Activated CD4-positive, alpha-beta T cell treated with anti-CD3 and anti-CD28 coated beads, Interleukin-2, amount 10 ng/mL, durations not matched to agents 24 days and 14 days (primary cell): Measurements from ENCODE around the gene UBE2D4. TPM values are rescaled to one million over a fixed set of nuclear protein-coding genes. Genes with fewer than 3 reads are reported as not detected.
"Not testable (repeated sequence)": the region's sequence is repeated elsewhere in the genome, so short reads cannot be mapped to it uniquely, and the experiment has no call there.

Experiments
- DNase-seq: peaks from one replicate; pipeline ENCODE4 v3.0.0; 2022
- H3K27ac Mint-ChIP-seq: one replicate; pipeline ENCODE4 v1.8.0; 2022; ENCODE audit warnings: mild to moderate bottlenecking, mixed read lengths
- H3K27me3 Mint-ChIP-seq: one replicate; pipeline ENCODE4 v1.8.0; 2022; ENCODE audit warnings: mixed read lengths
- H3K36me3 Mint-ChIP-seq: one replicate; pipeline ENCODE4 v1.8.0; 2022; ENCODE audit warnings: low read depth, mild to moderate bottlenecking, mixed read lengths
- H3K4me1 Mint-ChIP-seq: one replicate; pipeline ENCODE4 v1.8.0; 2021; ENCODE audit warnings: mixed read lengths
- H3K4me3 Mint-ChIP-seq: one replicate; pipeline ENCODE4 v1.8.0; 2022; ENCODE audit warnings: mild to moderate bottlenecking, moderate library complexity, mixed read lengths
- H3K9me3 Mint-ChIP-seq: one replicate; pipeline ENCODE4 v1.8.0; 2021; ENCODE audit warnings: mixed read lengths
- intact Hi-C: fragments of 100-400 bp; cut with micrococcal nuclease; formaldehyde crosslinking; loops from one replicate; pipeline ENCODE4 v1.15.1; 2023
- total RNA-seq: library from RNA; stranded (reverse); gene quantifications from 2 replicates; pipeline ENCODE4 v1.2.3, GENCODE V29; 2022

Gene UBE2D4
- total RNA-seq, 1 donor from 2014 or later, result 17.2 TPM

- H3K4me3 Mint-ChIP-seq, H3K27ac Mint-ChIP-seq, H3K27me3 Mint-ChIP-seq, intact Hi-C loops, H3K4me1 Mint-ChIP-seq, H3K36me3 Mint-ChIP-seq, H3K9me3 Mint-ChIP-seq, DNase-seq: not testable (repeated sequence)
Observed at GRCh38 chr7:43966392-43966791, 40.2 kb downstream of the UBE2D4 start.

- intact Hi-C loops, DNase-seq, H3K9me3 Mint-ChIP-seq, H3K4me3 Mint-ChIP-seq, H3K27ac Mint-ChIP-seq, H3K36me3 Mint-ChIP-seq, H3K27me3 Mint-ChIP-seq, H3K4me1 Mint-ChIP-seq: not testable (repeated sequence)
Observed at GRCh38 chr7:43968172-43969040, 42.2 kb downstream of the UBE2D4 start.

GRCh38 chr7:43969586-43969985 lies 43.4 kb downstream of the UBE2D4 start:
- intact Hi-C loops, H3K27me3 Mint-ChIP-seq, H3K4me1 Mint-ChIP-seq, DNase-seq, H3K4me3 Mint-ChIP-seq, H3K27ac Mint-ChIP-seq, H3K9me3 Mint-ChIP-seq, H3K36me3 Mint-ChIP-seq: not testable (repeated sequence)

GRCh38 chr7:43970698-43971097 lies 44.5 kb downstream of the UBE2D4 start:
- DNase-seq, H3K27me3 Mint-ChIP-seq, H3K36me3 Mint-ChIP-seq, H3K4me3 Mint-ChIP-seq, H3K27ac Mint-ChIP-seq, H3K9me3 Mint-ChIP-seq, intact Hi-C loops, H3K4me1 Mint-ChIP-seq: not testable (repeated sequence)

GRCh38 chr7:43974033-43974573 lies 47.9 kb downstream of the UBE2D4 start:
- H3K9me3 Mint-ChIP-seq, H3K27me3 Mint-ChIP-seq, DNase-seq, H3K36me3 Mint-ChIP-seq, H3K4me1 Mint-ChIP-seq, intact Hi-C loops, H3K4me3 Mint-ChIP-seq, H3K27ac Mint-ChIP-seq: not testable (repeated sequence)

- H3K36me3 Mint-ChIP-seq, H3K9me3 Mint-ChIP-seq, H3K4me3 Mint-ChIP-seq, DNase-seq, H3K27ac Mint-ChIP-seq, intact Hi-C loops, H3K4me1 Mint-ChIP-seq, H3K27me3 Mint-ChIP-seq: not testable (repeated sequence)
Observed at GRCh38 chr7:43974725-43975482, 48.7 kb downstream of the UBE2D4 start.

GRCh38 chr7:43977525-43977924 lies 51.3 kb downstream of the UBE2D4 start:
- H3K36me3 Mint-ChIP-seq, result peaks cover 2% of the 10 kb centered on the region
- no peak for DNase-seq
- no peak overlapping the region for H3K27ac Mint-ChIP-seq
- no peaks in the 10 kb centered on the region for H3K27me3 Mint-ChIP-seq
- H3K4me1 Mint-ChIP-seq, result no peaks in the 10 kb centered on the region
- no peaks in the 10 kb centered on the region for H3K9me3 Mint-ChIP-seq
- intact Hi-C loops, result no loop called here
- no peak overlapping the region for H3K4me3 Mint-ChIP-seq

- H3K9me3 Mint-ChIP-seq, H3K36me3 Mint-ChIP-seq, intact Hi-C loops: not testable (repeated sequence)
Observed at GRCh38 chr7:43978102-43978501, 51.9 kb downstream of the UBE2D4 start.

GRCh38 chr7:43982848-43983247 lies 56.6 kb downstream of the UBE2D4 start:
- intact Hi-C loops, H3K4me1 Mint-ChIP-seq, H3K9me3 Mint-ChIP-seq, H3K27me3 Mint-ChIP-seq, H3K4me3 Mint-ChIP-seq, DNase-seq, H3K27ac Mint-ChIP-seq, H3K36me3 Mint-ChIP-seq: not testable (repeated sequence)

More at GRCh38 chr7:43978102-43978501, 51.9 kb downstream of the UBE2D4 start:
- DNase-seq, H3K27me3 Mint-ChIP-seq, H3K4me3 Mint-ChIP-seq, H3K27ac Mint-ChIP-seq, H3K4me1 Mint-ChIP-seq: not testable (repeated sequence)

- H3K4me3 Mint-ChIP-seq, H3K36me3 Mint-ChIP-seq, H3K27ac Mint-ChIP-seq, DNase-seq, H3K4me1 Mint-ChIP-seq, intact Hi-C loops, H3K9me3 Mint-ChIP-seq, H3K27me3 Mint-ChIP-seq: not testable (repeated sequence)
Observed at GRCh38 chr7:43983736-43984135, 57.5 kb downstream of the UBE2D4 start.

- H3K4me1 Mint-ChIP-seq, H3K9me3 Mint-ChIP-seq, H3K27me3 Mint-ChIP-seq, H3K36me3 Mint-ChIP-seq, intact Hi-C loops, H3K27ac Mint-ChIP-seq: not testable (repeated sequence)
- peak overlapping the region; percentile 49 for H3K4me3 Mint-ChIP-seq
- peak; percentile 78 for DNase-seq
Observed at GRCh38 chr7:43985904-43986864, 59.9 kb downstream of the UBE2D4 start.

- intact Hi-C loops, H3K27me3 Mint-ChIP-seq, DNase-seq, H3K27ac Mint-ChIP-seq, H3K9me3 Mint-ChIP-seq, H3K4me1 Mint-ChIP-seq, H3K36me3 Mint-ChIP-seq, H3K4me3 Mint-ChIP-seq: not testable (repeated sequence)
Observed at GRCh38 chr7:43987476-43987875, 61.2 kb downstream of the UBE2D4 start.

GRCh38 chr7:43990011-43990585 lies 63.9 kb downstream of the UBE2D4 start:
- DNase-seq, H3K4me3 Mint-ChIP-seq, H3K4me1 Mint-ChIP-seq, H3K36me3 Mint-ChIP-seq, H3K27ac Mint-ChIP-seq, intact Hi-C loops, H3K9me3 Mint-ChIP-seq, H3K27me3 Mint-ChIP-seq: not testable (repeated sequence)
